Stimulated activated CD4-positive, alpha-beta T cell treated with anti-CD3 and anti-CD28 coated beads, Interleukin-1b, Interleukin-23, amount 100 ng/mL, for 1 hour (primary cell): ENCODE data around the gene RAB8A.

ENCODE experiments used
- DNase-seq, 2 donors: peaks; one replicate each; pipeline ENCODE4 v3.0.0-alpha.2; 2020; ENCODE audit warnings: low read depth in 2 of 2

RAB8A gene

DNA sequence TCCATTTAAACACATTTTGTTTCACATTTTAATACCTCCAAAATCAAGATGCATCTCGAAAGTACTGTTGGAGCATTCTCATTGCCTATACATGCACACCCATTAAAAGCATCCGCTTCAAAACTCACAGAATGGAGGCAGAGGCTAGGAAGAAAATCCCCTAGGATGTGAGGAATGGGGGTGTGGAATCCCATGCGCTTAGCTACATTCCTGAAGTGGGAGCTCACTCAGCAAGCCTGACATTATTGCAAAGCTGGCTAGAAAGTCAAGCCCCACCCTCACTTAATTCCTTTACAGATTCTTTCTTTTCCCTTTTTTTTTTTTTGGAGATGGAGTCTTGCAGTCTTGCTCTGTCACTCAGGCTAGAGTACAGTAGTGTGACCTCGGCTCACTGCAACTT, 68.9 kb downstream of the RAB8A start:
- no peak for DNase-seq
